ENCODE data around the gene MTHFD1L. TPM values are rescaled to one million over a fixed set of nuclear protein-coding genes. Genes with fewer than 3 reads are reported as not detected.

MTHFD1L gene
- total and polyA plus RNA-seq, 11 donors: 1.1 to 13.2 (median 4.2) TPM

GRCh38 chr6:150841189-150841588 is 24.3 kb upstream of the MTHFD1L start:
- intact Hi-C loops (cut with DNase I): no loop called here
- H3K4me3 ChIP-seq: no peak overlapping the region
- TF ChIP-seq POLR2A (IDR thresholded peaks at IDR 0.05): no peak
- TF ChIP-seq CTCF (IDR thresholded peaks at IDR 0.05): no peak
- H3K4me1 ChIP-seq: no peaks in the 10 kb centered on the region
- H3K27me3 ChIP-seq: no peaks in the 10 kb centered on the region
- DNase-seq: no peak
- WGBS, 4 donors: 96 to 98% (median 98%) methylated on average over 5 of the region's 5 CpGs
- H3K36me3 ChIP-seq: peaks cover 0 to 62% (median 27%) of the 10 kb centered on the region in 9 donors
- no peaks in the 10 kb centered on the region for H3K9me3 ChIP-seq
- no peak for ATAC-seq
- no peak overlapping the region for H3K27ac ChIP-seq

GRCh38 chr6:150841697-150842096 is 23.8 kb upstream of the MTHFD1L start:
- no peak overlapping the region for H3K27ac ChIP-seq
- DNase-seq (no peak), ATAC-seq (no peak)
- 46 to 72% (median 61%) methylated on average over 3 of the region's 3 CpGs for WGBS, 4 donors
- peaks cover 0 to 63% (median 27%) of the 10 kb centered on the region in 9 donors for H3K36me3 ChIP-seq
- H3K9me3 ChIP-seq: no peaks in the 10 kb centered on the region
- H3K4me1 ChIP-seq: no peaks in the 10 kb centered on the region
- TF ChIP-seq POLR2A (IDR thresholded peaks at IDR 0.05) (no peak), CTCF (IDR thresholded peaks at IDR 0.05) (no peak)
- H3K4me3 ChIP-seq: no peak overlapping the region
- intact Hi-C loops (cut with DNase I): no loop called here
- H3K27me3 ChIP-seq: no peaks in the 10 kb centered on the region

GRCh38 chr6:150844371-150844770 is 21.1 kb upstream of the MTHFD1L start:
- no peak for ATAC-seq
- peaks cover 0 to 62% (median 27%) of the 10 kb centered on the region in 9 donors for H3K36me3 ChIP-seq

GRCh38 chr6:150846641-150847040 is 18.9 kb upstream of the MTHFD1L start:
- no peak for ATAC-seq

More at GRCh38 chr6:150844371-150844770, 21.1 kb upstream of the MTHFD1L start:
- no peak for DNase-seq
- Histone ChIP-seq H3K4me3 (no peak overlapping the region), H3K27me3 (no peaks in the 10 kb centered on the region), H3K4me1 (no peaks in the 10 kb centered on the region), H3K9me3 (no peaks in the 10 kb centered on the region), H3K27ac (no peak overlapping the region)
- 86 to 93% (median 92%) methylated on average over 3 of the region's 3 CpGs for WGBS, 4 donors
- intact Hi-C loops (cut with DNase I): no loop called here
- TF ChIP-seq CTCF (IDR thresholded peaks at IDR 0.05): no peak
- no peak for TF ChIP-seq POLR2A (IDR thresholded peaks at IDR 0.05)

More at GRCh38 chr6:150846641-150847040, 18.9 kb upstream of the MTHFD1L start:
- H3K4me1 ChIP-seq: no peaks in the 10 kb centered on the region
- H3K4me3 ChIP-seq: no peak overlapping the region
- TF ChIP-seq POLR2A (IDR thresholded peaks at IDR 0.05) (no peak), CTCF (IDR thresholded peaks at IDR 0.05) (no peak)
- DNase-seq: no peak
- intact Hi-C loops (cut with DNase I): no loop called here
- H3K36me3 ChIP-seq: peaks cover 0 to 39% (median 8%) of the 10 kb centered on the region in 9 donors
- no peak overlapping the region for H3K27ac ChIP-seq
- H3K27me3 ChIP-seq: no peaks in the 10 kb centered on the region
- H3K9me3 ChIP-seq: no peaks in the 10 kb centered on the region
- whole genome bisulfite sequencing, 4 donors: 96 to 100% (median 97%) methylated on average over 5 of the region's 5 CpGs
